ENCODE measurements around the gene HELZ. TPM values are rescaled to one million over a fixed set of nuclear protein-coding genes. Genes with fewer than 3 reads are reported as not detected.

Gene HELZ
- total RNA-seq, 1 experiment from 2014 or later, result 49.8 TPM

GRCh38 chr17:67080804-67081203 lies 164.2 kb downstream of the HELZ start:
- Histone ChIP-seq H3K4ac (ENCODE audit: low read depth, low read length) (no peak overlapping the region), H3K14ac (ENCODE audit: insufficient read depth, low read length) (no peak overlapping the region), H3K23me2 (ENCODE audit: insufficient read length, low read depth, low read length, poor library complexity, severe bottlenecking) (no peaks in the 10 kb centered on the region), H4K8ac (replicated peaks; ENCODE audit: insufficient read length, low read depth, low read length) (no peak overlapping the region), H2BK5ac (ENCODE audit: insufficient read length, low read length) (no peak overlapping the region), H3K4me2 (ENCODE audit: insufficient read depth, insufficient read length, low read length) (no peak overlapping the region), H3K27me3 (ENCODE audit: insufficient read depth, low read length) (no peaks in the 10 kb centered on the region), H2BK120ac (ENCODE audit: low read depth, low read length, poor library complexity, severe bottlenecking) (no peak overlapping the region), H2AFZ (ENCODE audit: low read length) (no peak overlapping the region), H3K9ac (ENCODE audit: extremely low read depth, insufficient read length, low read length) (no peak overlapping the region), H3K23ac (ENCODE audit: insufficient read length, low read depth, low read length) (no peak overlapping the region), H2BK20ac (ENCODE audit: low read depth, low read length, poor library complexity, severe bottlenecking) (no peak overlapping the region), H3K18ac (ENCODE audit: insufficient read length, low read depth, low read length) (no peak overlapping the region), H4K91ac (ENCODE audit: insufficient read length, low read depth, low read length) (no peak overlapping the region), H3K56ac (ENCODE audit: insufficient read length, low read depth, low read length) (no peak overlapping the region), H2BK15ac (ENCODE audit: low read depth, low read length) (no peak overlapping the region), H2AK5ac (ENCODE audit: insufficient read length, low read length) (no peak overlapping the region), H3K79me1 (ENCODE audit: insufficient read depth, low read depth, low read length, poor library complexity, severe bottlenecking) (no peaks in the 10 kb centered on the region), H3T11ph (ENCODE audit: low read length) (no peak overlapping the region), H4K20me1 (ENCODE audit: control insufficient read depth, insufficient read depth, insufficient read length) (no peaks in the 10 kb centered on the region), H2BK12ac (ENCODE audit: insufficient read length, low read depth, low read length) (no peak overlapping the region), H3K9me3 (ENCODE audit: control insufficient read depth, low read depth, low read length) (no peaks in the 10 kb centered on the region), H3K79me2 (ENCODE audit: insufficient read depth, low read length) (no peaks in the 10 kb centered on the region), H3K4me1 (ENCODE audit: insufficient read depth, low read length) (no peaks in the 10 kb centered on the region), H3K27ac (ENCODE audit: insufficient read length, low read depth, low read length) (no peak overlapping the region), H4K5ac (ENCODE audit: insufficient read length, low read depth, low read length) (no peak overlapping the region)
- H3K4me1 Mint-ChIP-seq, result no peaks in the 10 kb centered on the region
- no peaks in the 10 kb centered on the region for H3K9me3 Mint-ChIP-seq
- H3K36me3 Mint-ChIP-seq (ENCODE audit: insufficient read depth in 1 of 3, low read depth in 3 of 3), result peaks cover 0 to 12% (median 11%) of the 10 kb centered on the region in 3 experiments; a peak in 6 of 7 replicates
- TF ChIP-seq CTCF (conservative IDR thresholded peaks at IDR 0.05), result no peak
- no peak for DNase-seq
- no CpG with 5 or more reads among the region's 2 CpGs for WGBS (ENCODE audit: extremely low coverage, insufficient read length, low lambda C conversion rate)
- no peak overlapping the region for H3K4me3 Mint-ChIP-seq
- H3K27ac Mint-ChIP-seq, result no peak overlapping the region
- no peaks in the 10 kb centered on the region for H3K27me3 Mint-ChIP-seq (ENCODE audit: low read depth)

All from H9 (cell line).